Measurements from ENCODE around the gene SLC5A10.

SLC5A10 gene

DNA sequence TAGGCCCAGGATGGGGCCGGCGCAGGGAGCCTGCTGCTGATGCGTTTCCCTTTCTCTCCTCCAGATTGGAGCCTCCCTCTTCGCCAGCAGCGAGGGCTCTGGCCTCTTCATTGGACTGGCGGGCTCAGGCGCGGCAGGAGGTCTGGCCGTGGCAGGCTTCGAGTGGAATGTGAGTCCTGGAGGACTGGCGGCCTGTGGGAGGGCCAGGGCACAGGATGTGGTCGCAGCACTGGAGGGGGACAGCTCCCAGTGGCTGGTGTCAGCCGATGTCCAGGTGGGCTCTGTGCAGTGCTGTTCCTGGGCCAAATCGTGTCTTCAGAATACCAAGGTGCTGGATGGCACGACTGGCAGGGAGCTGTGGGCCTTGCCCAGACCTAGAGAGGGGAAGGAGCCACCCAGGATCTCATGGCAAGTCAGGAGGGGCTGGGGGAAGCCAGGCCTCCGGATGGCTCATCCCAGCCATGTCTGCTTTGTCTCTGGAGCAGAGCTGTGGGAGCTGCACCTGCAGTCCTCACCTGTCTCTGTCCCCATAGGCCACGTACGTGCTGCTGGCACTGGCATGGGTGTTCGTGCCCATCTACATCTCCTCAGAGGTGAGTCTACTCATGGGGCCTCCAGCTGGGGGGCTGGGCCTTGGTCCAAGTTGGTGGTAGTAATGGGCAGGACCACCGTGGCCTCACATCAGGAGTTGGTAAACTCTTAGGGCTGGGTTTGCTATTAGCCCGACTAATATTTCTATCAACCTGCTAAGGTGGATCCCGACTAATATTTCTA is 7.3 kb downstream of the SLC5A10 start:
- TF ChIP-seq, protein P1, sequence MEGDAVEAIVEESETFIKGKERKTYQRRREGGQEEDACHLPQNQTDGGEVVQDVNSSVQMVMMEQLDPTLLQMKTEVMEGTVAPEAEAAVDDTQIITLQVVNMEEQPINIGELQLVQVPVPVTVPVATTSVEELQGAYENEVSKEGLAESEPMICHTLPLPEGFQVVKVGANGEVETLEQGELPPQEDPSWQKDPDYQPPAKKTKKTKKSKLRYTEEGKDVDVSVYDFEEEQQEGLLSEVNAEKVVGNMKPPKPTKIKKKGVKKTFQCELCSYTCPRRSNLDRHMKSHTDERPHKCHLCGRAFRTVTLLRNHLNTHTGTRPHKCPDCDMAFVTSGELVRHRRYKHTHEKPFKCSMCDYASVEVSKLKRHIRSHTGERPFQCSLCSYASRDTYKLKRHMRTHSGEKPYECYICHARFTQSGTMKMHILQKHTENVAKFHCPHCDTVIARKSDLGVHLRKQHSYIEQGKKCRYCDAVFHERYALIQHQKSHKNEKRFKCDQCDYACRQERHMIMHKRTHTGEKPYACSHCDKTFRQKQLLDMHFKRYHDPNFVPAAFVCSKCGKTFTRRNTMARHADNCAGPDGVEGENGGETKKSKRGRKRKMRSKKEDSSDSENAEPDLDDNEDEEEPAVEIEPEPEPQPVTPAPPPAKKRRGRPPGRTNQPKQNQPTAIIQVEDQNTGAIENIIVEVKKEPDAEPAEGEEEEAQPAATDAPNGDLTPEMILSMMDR (IDR thresholded peaks at IDR 0.05; ENCODE audit: low read depth, low read length, missing control alignments), result no peak
- DNase-seq (ENCODE audit: low read depth), result no peak

DNA sequence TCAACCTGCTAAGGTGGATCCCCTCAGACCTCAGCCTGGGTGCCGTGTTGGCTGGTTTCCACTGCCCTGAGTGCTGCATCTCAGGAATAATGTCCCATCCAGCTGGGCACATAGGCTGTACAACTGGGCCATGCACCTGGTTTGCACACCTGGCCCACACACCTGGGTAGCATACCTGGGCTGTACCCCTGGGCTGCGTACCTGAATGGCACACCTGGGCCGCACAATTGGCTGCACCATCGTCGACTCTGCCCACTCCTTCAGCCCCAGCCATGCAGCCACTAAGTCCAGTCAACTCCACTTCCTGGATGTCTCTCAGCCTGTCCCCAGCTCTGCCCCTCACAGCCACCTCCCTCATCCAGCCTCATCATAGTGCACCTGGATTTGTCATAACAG is 7.9 kb downstream of the SLC5A10 start:
- DNase-seq (ENCODE audit: low read depth), result no peak
- TF ChIP-seq, protein P1 (IDR thresholded peaks at IDR 0.05; ENCODE audit: low read depth, low read length, missing control alignments), result no peak
- no peak overlapping the region for H3K4me3 ChIP-seq (ENCODE audit: low read depth, low read length)
- in situ Hi-C loops (cut with HindIII; ENCODE audit: low sequenced_read_pairs), result no loop called here

More for the DNA sequence above, 7.3 kb downstream of the SLC5A10 start:
- in situ Hi-C loops (cut with HindIII; ENCODE audit: low sequenced_read_pairs), result no loop called here
- no peak overlapping the region for H3K4me3 ChIP-seq (ENCODE audit: low read depth, low read length)

DNA sequence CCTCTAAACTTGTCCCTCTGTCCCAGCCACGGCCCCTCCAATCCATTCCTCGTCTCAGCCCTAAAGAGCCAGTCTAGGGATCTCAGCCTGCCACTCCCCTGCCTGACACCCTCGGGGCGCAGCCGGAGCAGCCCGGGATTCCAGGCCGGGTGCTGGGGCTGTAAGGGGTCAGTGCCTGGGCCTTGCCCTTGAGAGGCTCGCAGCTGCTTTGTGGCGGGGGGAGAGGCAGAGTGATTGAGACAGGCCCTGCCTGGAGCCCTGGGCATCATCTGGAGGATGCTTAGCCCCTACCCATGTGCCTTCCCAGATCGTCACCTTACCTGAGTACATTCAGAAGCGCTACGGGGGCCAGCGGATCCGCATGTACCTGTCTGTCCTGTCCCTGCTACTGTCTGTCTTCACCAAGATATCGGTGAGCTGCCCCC is 8.3 kb downstream of the SLC5A10 start:
- TF ChIP-seq, protein P1 (IDR thresholded peaks at IDR 0.05; ENCODE audit: low read depth, low read length, missing control alignments), result no peak
- H3K4me3 ChIP-seq (ENCODE audit: low read depth, low read length), result no peak overlapping the region
- DNase-seq (ENCODE audit: low read depth), result no peak
- in situ Hi-C loops (cut with HindIII; ENCODE audit: low sequenced_read_pairs), result no loop called here

DNA sequence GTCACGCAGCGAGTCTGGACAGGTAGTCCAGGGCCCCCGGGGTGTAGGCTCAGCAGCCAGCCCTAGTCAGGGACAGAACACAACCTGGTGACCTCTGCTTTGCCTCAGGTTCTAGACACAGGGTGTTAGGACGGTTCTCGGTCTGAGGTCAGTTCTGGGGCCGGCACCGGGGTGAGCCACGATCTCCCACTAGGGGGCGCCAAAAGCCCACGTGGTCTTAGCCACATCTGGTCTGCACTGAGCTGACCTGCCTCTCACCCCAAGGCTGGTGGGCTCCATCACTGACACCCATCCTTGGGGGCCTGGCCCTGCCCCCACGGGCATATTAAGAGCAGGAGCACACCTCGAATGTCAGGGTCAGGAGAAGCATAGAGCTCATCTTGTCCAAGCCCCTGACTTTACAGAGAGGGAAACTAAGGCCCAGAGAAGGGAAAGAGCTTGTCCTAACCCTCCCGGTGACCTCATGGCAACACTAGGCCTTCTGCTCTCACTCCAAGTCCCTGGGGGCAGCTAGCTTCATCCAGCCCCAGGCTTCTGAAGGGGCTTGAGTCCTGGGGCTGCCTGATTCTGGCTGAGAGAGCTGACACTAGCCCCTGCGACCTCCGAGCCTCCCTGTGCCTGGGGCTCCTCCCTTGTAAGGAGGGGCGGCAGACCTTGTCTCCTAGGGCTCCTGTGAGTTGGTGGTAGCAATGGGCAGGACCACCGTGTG is 9.0 kb downstream of the SLC5A10 start:
- TF ChIP-seq, protein P1 (IDR thresholded peaks at IDR 0.05; ENCODE audit: low read depth, low read length, missing control alignments), result peak; percentile 94
- in situ Hi-C loops (cut with HindIII; ENCODE audit: low sequenced_read_pairs), result no loop called here
- H3K4me3 ChIP-seq (ENCODE audit: low read depth, low read length), result no peak overlapping the region
- peak; percentile 16 for DNase-seq (ENCODE audit: low read depth)

DNA sequence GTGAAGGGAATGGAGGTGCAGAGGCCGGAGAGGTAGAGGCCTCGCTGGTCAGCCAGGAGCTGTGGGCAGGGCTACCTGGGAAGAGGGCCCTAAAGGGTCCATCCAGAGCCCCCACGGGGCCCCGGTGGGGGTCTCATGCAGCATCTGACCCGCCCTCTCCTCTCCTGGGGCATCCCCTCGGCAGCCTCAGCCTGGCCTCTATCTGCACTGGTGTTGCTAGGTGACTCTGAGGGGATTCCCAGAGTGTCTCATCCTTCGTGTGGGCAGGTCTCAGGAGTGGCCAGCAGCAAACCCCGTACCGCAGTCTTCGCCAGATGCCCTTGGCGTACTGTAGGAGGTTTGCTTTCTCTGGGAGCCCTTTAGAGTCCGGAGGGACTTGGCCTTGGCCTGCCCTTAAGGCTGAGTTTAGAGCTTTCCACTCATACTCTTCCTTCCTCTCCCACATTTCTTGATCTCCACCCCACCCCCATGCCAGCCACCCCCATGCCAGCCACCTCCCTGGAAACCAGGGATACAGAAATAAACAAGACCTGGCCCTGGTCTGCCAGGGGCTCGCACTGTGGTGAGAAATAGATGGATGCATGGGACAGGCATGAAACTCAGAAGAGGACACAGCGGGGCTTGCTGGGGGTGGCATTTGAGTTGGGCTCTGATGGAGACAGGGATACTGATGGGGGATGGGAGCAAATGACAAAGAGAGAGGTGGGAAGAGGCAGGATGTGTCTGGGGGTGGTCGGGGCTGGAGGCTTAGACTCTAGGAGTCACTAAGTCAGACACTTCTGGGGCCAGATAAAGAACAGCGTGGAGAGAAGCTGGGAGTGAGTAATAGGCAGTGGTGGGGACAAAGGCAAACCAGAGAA is 9.9 kb downstream of the SLC5A10 start:
- TF ChIP-seq, protein P1 (IDR thresholded peaks at IDR 0.05; ENCODE audit: low read depth, low read length, missing control alignments), result no peak
- H3K4me3 ChIP-seq (ENCODE audit: low read depth, low read length), result no peak overlapping the region
- no peak for DNase-seq (ENCODE audit: low read depth)
- in situ Hi-C loops (cut with HindIII; ENCODE audit: low sequenced_read_pairs), result no loop called here

DNA sequence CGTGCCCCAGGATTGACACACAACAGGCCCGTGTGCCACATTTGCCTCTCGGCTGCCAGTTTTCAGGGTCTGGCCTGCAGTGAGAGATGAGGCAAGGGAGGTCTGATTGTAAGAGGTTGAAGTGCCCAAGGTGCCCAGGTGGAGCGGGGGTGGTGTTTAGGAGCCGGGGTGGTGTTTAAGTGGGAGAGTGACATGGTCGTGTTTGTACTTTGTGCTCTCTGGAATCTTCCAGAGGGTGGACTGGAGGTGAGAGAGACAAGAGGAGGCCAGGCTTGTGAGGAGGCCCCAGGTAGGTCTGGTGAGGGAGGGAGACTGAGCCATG is 10.5 kb downstream of the SLC5A10 start:
- DNase-seq (ENCODE audit: low read depth), result no peak
- H3K4me3 ChIP-seq (ENCODE audit: low read depth, low read length), result no peak overlapping the region
- in situ Hi-C loops (cut with HindIII; ENCODE audit: low sequenced_read_pairs), result no loop called here
- TF ChIP-seq, protein P1 (IDR thresholded peaks at IDR 0.05; ENCODE audit: low read depth, low read length, missing control alignments), result no peak

All from astrocyte of the cerebellum (primary cell).